Kidney capillary endothelial cell (primary cell): ENCODE results near the gene SNAPC2.
"Not testable (repeated sequence)": the region's sequence is repeated elsewhere in the genome, so short reads cannot be mapped to it uniquely, and the experiment has no call there.

Experiments used
- DNase-seq: peaks from one replicate; pipeline ENCODE4 v3.0.0-alpha.2; 2018; ENCODE audit warnings: low spot score

SNAPC2 gene

GRCh38 chr19:7888826-7889217 is 31.3 kb upstream of the SNAPC2 start:
- DNase-seq, result no peak

DNA sequence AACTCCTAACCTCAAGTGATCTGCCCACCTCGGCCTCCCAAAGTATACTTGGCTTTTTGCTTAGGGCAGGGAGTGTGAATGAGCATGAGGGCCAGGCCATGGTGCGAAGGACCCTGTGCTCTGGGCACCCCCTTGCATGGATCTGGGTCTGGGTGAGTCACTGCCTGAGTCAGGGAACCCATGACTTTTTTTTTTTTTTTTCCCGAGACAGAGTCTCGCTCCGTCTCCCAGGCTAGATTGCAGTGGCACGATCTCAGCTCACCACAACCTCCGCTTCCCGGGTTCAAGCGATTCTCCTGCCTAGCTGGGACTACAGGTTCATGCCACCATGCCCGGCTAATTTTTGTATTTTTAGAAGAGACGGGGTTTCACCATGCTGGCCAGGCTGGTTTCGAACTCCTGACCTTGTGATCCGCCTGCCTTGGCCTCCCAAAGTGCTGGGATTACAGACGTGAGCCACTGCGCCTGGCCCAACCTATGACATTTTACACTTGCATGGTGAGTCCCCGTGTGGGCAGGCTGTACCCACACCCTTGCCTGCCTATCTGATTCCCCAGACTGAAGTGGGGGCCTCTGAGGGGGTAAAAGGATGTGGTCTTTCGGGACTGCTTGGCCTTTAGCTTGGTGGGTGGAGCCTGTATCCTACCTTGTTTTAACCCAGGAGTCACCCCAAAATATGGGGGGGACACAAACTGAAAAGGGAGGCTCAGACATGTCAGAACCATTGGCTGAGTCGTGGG is 26.6 kb upstream of the SNAPC2 start:
- DNase-seq, result not testable (repeated sequence)

DNA sequence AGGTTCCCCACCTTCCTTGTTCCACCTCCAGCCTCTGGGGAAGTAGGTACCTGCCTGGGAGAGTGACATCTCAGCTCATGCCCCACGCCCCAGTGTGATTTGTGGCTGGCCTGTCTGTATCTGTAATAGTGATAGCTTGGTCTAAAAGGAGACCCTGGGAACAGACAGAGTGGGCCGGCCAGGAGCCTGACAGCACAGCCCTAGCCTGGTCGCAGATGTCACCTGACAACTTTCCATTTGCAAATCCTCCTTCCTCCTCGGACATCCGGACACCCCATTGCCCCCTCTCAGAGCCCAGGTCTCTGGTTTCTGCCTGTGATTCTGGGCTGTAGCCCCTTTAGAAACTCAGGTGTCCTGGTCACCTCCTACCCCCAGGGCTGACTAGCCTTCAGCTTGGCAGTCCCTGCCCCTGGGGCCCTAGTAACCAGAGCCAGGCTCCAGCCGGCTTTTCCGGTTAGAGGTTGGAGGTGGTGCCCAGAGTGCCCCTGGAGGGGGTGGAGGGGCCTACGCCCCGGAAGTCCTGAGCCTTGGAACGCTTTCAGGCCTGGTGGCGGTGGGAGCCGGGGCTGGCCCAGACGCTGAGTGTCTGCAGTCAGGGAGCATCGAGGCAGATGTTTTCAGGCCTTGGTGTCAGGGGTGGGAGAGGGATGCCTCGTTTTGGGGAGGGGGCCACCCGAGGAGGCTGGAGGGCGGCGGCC is 25.4 kb upstream of the SNAPC2 start:
- no peak for DNase-seq

GRCh38 chr19:7895565-7895964 is 24.6 kb upstream of the SNAPC2 start:
- no peak for DNase-seq

- DNase-seq, result no peak
These were observed 22.8 kb upstream of the SNAPC2 start for GRCh38 chr19:7897292-7897691.

GRCh38 chr19:7898967-7899366 is 21.2 kb upstream of the SNAPC2 start:
- DNase-seq, result no peak

DNA sequence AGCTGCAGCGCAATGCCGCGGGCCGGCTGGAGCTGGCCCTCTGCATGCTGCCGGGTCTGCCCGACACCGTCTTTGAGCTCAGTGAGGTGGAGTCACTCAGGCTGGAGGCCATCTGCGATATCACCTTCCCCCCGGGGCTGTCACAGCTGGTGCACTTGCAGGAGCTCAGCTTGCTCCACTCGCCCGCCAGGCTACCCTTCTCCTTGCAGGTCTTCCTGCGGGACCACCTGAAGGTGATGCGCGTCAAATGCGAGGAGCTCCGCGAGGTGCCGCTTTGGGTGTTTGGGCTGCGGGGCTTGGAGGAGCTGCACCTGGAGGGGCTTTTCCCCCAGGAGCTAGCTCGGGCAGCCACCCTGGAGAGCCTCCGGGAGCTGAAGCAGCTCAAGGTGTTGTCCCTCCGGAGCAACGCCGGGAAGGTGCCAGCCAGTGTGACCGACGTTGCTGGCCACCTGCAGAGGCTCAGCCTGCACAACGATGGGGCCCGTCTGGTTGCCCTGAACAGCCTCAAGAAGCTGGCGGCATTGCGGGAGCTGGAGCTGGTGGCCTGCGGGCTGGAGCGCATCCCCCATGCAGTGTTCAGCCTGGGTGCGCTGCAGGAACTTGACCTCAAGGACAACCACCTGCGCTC is 20.3 kb upstream of the SNAPC2 start:
- no peak for DNase-seq

GRCh38 chr19:7900401-7900870 is 19.7 kb upstream of the SNAPC2 start:
- DNase-seq, result no peak

GRCh38 chr19:7900931-7901330 is 19.2 kb upstream of the SNAPC2 start:
- no peak for DNase-seq

DNA sequence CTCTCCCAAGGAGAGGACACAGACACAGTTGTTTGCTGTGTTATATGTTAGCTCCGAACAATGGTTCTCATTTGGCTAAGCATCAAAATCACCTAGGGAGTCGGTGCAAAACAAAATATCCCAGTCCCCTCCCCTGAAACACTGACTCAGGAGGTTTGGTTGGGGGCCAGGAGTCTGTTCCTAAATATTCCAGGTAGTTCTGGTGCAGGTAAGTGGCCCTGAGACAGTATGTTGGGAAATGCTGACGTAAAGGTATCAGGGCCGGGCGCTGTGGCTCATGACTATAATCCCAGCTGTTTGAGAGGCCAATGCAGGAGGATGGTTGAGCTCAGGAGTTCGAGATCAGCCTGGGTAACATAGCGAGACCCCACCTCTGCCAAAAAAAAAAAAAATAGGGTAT is 18.8 kb upstream of the SNAPC2 start:
- no peak for DNase-seq

DNA sequence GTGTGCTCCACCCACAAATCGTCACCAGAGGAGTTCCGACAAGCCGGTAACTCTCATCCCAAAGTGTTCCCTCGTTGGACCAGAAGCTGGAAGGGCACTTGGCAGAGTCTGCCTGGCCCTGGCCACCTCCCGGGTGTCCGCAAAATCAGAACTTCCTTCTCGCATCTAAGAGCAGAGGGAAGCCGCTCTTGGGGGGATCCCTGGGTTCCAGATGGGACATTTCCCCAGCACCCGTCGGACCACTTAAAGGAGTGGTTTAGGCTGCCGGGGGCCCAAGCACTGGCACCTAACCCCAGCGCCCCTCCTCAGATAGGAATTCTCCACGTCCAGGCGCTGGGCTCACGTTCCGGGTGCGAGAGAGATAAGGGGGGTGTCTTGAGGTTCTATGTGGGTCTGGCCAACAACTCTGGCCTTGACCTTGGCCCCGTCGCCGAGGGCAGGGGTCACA is 17.3 kb upstream of the SNAPC2 start:
- no peak for DNase-seq

GRCh38 chr19:7903244-7904073 is 16.7 kb upstream of the SNAPC2 start, which contains the start of gene MAP2K7:
Gene MAP2K7, plus strand, starts transcription at chr19:7903877. Its CDS starts 68 bp downstream, at chr19:7903945.
- DNase-seq, result peak; percentile 97

- no peak for DNase-seq
These were observed 15.8 kb upstream of the SNAPC2 start for GRCh38 chr19:7904074-7905020.

DNA sequence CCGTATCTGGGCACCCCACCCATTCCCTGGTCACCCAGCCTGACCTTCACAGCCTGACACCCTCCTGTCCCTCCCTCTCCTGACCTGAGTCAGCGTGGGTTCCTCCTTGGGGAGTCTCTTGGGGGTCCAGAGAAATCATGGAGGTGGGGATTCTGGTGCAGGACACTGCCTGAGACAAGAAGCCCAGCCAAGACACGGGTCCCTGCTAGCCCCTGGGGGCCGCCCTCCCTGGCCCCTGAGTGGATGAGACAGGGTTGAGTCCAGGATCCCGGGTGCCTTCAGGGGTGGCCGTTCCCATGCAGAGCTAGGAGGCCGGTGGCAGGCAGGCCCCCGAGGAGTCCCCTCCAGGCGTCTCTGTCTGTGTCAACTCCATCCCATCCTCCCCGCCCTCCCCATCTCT is 14.9 kb upstream of the SNAPC2 start:
- no peak for DNase-seq

DNA sequence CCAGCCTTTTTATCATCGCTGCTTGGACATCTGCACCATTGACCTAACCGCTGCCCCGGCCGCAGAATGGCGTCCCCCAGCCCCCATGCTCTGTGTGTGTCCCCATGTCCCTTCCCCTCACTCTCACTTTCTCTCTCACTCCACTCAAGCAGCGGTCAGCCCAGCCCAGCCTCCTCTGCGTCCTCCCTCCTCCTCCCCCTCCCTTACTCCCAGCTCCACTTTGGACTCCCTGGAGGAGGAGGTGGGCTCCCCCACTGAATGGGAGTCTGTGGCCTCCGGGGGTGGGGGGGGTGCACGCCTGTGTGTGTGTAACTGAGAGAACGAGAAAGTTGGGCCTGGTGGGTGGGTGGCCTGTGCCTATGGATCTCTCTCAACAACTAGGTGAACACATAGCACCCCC is 14.3 kb upstream of the SNAPC2 start:
- DNase-seq, result no peak

DNA sequence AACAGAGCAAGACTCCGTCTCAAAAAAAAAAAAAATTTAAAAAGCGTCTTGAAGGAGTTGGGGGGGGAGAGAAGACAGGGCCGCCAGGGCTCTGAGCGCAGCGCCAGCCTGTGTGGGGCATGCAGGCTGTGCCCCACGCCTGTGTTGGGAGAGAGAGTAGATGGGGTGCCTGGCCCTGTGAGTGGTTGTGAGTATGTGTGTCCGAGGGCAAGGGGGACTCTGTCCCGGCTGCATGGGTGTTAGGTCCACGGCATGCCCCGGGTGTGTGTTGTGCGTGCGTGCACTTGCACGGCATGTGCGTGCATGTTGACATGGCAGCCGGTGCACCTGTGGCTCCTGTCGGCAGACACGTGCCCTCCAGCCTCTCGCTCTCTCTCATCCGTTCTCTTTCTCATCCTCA is 13.0 kb upstream of the SNAPC2 start:
- DNase-seq, result no peak

DNA sequence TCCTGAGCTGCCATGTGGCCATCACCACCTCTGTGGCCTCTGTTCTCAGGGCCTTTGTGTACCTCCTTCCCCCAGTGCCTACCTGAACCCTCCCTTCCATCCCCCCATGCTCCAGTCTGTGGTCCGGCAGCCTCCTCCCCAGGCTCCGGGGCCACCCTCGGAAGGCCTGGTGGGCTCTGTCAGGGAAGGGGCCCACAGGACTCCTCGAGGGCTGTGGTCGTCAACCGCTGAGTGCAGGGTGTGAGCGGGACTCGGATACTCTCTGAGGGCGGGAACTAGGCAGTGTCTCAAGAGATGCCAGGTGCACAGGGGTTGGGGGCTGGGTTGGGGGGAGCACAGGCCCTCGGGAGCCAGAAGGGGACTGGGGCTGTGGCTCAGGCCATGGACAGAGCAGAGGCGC is 12.6 kb upstream of the SNAPC2 start:
- no peak for DNase-seq

DNA sequence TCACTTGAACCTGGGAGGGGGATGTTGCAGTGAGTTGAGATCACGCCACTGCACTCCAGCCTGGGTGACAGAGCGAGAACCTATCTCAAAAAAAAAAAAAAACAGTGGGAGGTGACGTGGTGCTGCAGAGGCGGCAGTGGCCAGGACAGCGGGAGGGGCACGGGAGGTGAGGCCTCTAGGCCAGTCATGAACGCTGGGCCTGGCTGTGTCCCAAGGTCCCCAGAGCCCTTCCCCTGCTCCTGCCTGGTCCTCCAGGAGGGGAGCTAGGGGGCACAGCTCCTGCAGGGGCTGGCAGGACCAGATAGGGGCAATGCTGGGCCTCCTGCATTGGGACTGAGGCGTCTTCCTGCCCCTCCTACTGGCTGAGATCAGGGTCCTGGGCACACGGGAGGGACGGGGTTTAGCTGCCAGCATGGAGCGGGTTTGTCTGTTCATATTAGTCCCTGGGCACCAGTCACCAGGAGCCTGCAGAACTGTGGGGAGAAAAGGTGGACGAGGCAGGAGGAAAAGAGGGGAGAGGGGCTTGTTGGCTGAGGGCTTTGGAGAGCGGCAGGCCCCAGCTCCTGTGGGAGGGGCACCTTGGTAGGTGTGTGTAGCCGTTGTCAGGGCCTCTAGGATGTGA is 11.9 kb upstream of the SNAPC2 start:
- no peak for DNase-seq

GRCh38 chr19:7908742-7909461 is 11.2 kb upstream of the SNAPC2 start:
- DNase-seq, result no peak
